Measurements from ENCODE around the gene TTLL11. TPM values are rescaled to one million over a fixed set of nuclear protein-coding genes. Genes with fewer than 3 reads are reported as not detected.

The TTLL11 gene
- total RNA-seq, 2 experiments from 2014 or later = 3.3 to 6.9 TPM

DNA sequence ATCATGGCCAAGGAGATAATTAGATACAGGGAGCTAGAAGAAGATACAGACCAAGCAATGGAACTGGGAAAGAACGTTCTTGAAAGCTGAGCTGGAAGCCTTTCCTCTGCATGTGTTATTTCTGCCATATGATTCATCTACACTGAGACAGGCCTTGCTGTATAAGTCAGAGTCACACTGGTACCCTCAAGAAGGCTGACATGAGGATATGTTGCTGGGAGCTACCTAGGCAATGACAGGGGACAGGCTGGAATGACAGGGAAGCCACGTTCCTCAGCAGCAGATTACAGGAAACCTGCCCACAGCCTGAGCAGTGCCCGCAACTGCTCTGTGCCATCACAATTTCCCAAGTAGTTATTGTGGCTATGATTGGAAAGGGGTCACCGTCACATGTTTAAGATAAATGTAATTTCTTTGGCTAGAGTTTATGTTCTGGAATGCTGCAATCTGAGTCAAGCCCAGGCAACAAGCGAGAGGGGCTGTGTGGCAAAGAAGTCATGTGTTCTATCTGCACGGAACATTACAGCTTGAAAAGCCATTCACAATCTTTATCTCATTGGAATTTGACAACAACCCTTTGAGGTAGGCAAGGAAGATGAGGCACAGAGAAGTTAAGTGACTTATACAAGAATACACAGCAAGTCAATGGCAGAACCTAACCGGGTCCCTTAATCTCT lies 108.2 kb downstream of the TTLL11 start:
- Histone ChIP-seq H2AFZ (ENCODE audit: low read length) (no peak overlapping the region), H3K79me2 (ENCODE audit: insufficient read depth, low read depth, low read length) (no peaks in the 10 kb centered on the region), H3K9me2 (ENCODE audit: insufficient read depth, low read length) (no peaks in the 10 kb centered on the region), H3K9me3 (ENCODE audit: low read length) (peaks cover 10% of the 10 kb centered on the region; the same call in 1 of the 2 replicates), H3K27ac (ENCODE audit: low read depth, low read length, poor library complexity, severe bottlenecking) (no peak overlapping the region), H3K4me3 (ENCODE audit: low read depth, low read length, poor library complexity, severe bottlenecking) (no peak overlapping the region), H3K36me3 (ENCODE audit: insufficient read depth, low read length) (no peaks in the 10 kb centered on the region), H3K4me2 (ENCODE audit: low read length) (no peak overlapping the region), H4K20me1 (ENCODE audit: insufficient read depth, low read length) (no peaks in the 10 kb centered on the region), H3K4me1 (ENCODE audit: insufficient read depth, low read length, poor library complexity, severe bottlenecking) (peaks cover 24% of the 10 kb centered on the region)
- CTCF ChIA-PET (ENCODE audit: unreplicated experiment) = no interaction called here
- intact Hi-C loops (cut with micrococcal nuclease; ENCODE audit: unreplicated experiment) = no loop called here
- no peak for TF ChIP-seq EZH2phosphoT487 (IDR thresholded peaks at IDR 0.05; ENCODE audit: borderline replicate concordance, low read depth, low read length)
- TF ChIP-seq, protein P1, sequence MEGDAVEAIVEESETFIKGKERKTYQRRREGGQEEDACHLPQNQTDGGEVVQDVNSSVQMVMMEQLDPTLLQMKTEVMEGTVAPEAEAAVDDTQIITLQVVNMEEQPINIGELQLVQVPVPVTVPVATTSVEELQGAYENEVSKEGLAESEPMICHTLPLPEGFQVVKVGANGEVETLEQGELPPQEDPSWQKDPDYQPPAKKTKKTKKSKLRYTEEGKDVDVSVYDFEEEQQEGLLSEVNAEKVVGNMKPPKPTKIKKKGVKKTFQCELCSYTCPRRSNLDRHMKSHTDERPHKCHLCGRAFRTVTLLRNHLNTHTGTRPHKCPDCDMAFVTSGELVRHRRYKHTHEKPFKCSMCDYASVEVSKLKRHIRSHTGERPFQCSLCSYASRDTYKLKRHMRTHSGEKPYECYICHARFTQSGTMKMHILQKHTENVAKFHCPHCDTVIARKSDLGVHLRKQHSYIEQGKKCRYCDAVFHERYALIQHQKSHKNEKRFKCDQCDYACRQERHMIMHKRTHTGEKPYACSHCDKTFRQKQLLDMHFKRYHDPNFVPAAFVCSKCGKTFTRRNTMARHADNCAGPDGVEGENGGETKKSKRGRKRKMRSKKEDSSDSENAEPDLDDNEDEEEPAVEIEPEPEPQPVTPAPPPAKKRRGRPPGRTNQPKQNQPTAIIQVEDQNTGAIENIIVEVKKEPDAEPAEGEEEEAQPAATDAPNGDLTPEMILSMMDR (conservative IDR thresholded peaks at IDR 0.05; ENCODE audit: low read length) = no peak
- POLR2A ChIA-PET = interaction anchor here (0.7 to 2.8 kb wide), 7 partner anchors 11 to 237 kb away, joined by 3 to 12 read pairs (median 3); no protein-coding TSS in a partner anchor
- no TSS peak for BruUV-seq (replicated peaks)
- DNase-seq (ENCODE audit: low spot score) = no peak

DNA sequence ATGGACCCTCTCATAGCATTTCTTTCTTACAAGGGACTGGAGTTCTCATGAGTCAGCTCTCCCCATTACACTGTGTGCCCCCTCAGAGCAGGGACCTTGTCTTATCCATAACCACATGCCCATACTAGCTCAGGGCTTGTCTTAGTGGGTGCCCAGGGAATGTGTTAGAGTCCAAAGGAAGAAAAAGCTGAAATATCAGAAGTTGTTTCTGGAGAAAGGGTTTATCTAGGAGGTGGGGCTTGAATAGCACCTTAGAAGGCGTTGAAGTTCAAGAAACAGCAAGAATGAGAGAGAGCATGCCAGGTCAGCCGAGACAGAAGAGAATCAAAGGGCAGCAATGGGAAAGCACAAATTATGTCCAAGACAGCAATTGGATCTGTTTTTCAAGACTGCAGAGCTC lies 109.4 kb downstream of the TTLL11 start:
- no peaks in the 10 kb centered on the region for H3K36me3 ChIP-seq (ENCODE audit: insufficient read depth, low read length)
- no peak overlapping the region for H2AFZ ChIP-seq (ENCODE audit: low read length)
- H3K9me3 ChIP-seq (ENCODE audit: low read length) = peaks cover 10% of the 10 kb centered on the region; the same call in 1 of the 2 replicates
- no peaks in the 10 kb centered on the region for H4K20me1 ChIP-seq (ENCODE audit: insufficient read depth, low read length)
- TF ChIP-seq, protein P1 (conservative IDR thresholded peaks at IDR 0.05; ENCODE audit: low read length) = no peak
- TF ChIP-seq EZH2phosphoT487 (IDR thresholded peaks at IDR 0.05; ENCODE audit: borderline replicate concordance, low read depth, low read length) = no peak
- H3K4me2 ChIP-seq (ENCODE audit: low read length) = no peak overlapping the region
- no peaks in the 10 kb centered on the region for H3K9me2 ChIP-seq (ENCODE audit: insufficient read depth, low read length)
- no peak for DNase-seq (ENCODE audit: low spot score)
- POLR2A ChIA-PET = interaction anchor here (0.6 to 2.8 kb wide), 4 partner anchors 12 to 50 kb away, joined by 3 to 12 read pairs (median 3); no protein-coding TSS in a partner anchor
- no peak overlapping the region for H3K4me3 ChIP-seq (ENCODE audit: low read depth, low read length, poor library complexity, severe bottlenecking)
- H3K79me2 ChIP-seq (ENCODE audit: insufficient read depth, low read depth, low read length) = no peaks in the 10 kb centered on the region
- intact Hi-C loops (cut with micrococcal nuclease; ENCODE audit: unreplicated experiment) = no loop called here
- no TSS peak for BruUV-seq (replicated peaks)
- CTCF ChIA-PET (ENCODE audit: unreplicated experiment) = no interaction called here
- peaks cover 35% of the 10 kb centered on the region for H3K4me1 ChIP-seq (ENCODE audit: insufficient read depth, low read length, poor library complexity, severe bottlenecking)
- no peak overlapping the region for H3K27ac ChIP-seq (ENCODE audit: low read depth, low read length, poor library complexity, severe bottlenecking)
